Raji (cell line): ENCODE results near the gene CBX8.
A peak's percentile ranks its signal among the peaks of the same experiment; 100 is the strongest.

Experiments
- POLR2A ChIP-seq: IDR thresholded peaks from 2 replicates; pipeline ENCODE4 v1.6.1; 2011; ENCODE audit warnings: low read depth, low read length, control low read depth; ENCODE audit not compliant: insufficient read depth

CBX8 gene

DNA sequence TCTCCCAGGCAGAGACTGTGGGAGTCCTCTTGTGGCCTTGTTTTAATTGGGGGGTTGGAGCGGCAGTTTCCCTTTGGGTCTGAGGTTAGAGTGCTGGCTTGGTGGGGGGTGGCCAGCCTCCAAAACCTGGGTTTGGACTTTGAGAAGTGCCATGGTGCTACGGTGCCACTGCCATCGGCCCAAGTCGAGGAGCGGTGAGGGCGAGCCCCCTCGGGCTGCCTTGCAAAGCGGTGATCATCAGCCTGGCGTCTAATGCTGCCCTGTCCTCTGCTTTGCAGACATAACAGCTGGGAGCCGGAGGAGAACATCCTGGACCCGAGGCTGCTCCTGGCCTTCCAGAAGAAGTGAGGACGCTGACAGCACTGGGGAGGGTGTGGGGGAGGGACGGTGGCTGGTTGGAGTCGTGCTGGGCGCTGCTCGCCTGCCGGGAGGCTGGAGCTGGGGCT lies 17.8 kb downstream of the CBX8 start:
- TF ChIP-seq POLR2A = no peak

- no peak for TF ChIP-seq POLR2A
These were observed 18.3 kb downstream of the CBX8 start for GRCh38 chr17:79778504-79779083.

GRCh38 chr17:79777894-79778503 lies 18.9 kb downstream of the CBX8 start, which contains the start of gene CBX2:
CBX2 (plus strand) TSS chr17:79778148; CDS start chr17:79778236, 88 bp downstream.
- peak; percentile 78 for TF ChIP-seq POLR2A

- TF ChIP-seq POLR2A = no peak
These were observed 19.6 kb downstream of the CBX8 start for GRCh38 chr17:79777120-79777893.

DNA sequence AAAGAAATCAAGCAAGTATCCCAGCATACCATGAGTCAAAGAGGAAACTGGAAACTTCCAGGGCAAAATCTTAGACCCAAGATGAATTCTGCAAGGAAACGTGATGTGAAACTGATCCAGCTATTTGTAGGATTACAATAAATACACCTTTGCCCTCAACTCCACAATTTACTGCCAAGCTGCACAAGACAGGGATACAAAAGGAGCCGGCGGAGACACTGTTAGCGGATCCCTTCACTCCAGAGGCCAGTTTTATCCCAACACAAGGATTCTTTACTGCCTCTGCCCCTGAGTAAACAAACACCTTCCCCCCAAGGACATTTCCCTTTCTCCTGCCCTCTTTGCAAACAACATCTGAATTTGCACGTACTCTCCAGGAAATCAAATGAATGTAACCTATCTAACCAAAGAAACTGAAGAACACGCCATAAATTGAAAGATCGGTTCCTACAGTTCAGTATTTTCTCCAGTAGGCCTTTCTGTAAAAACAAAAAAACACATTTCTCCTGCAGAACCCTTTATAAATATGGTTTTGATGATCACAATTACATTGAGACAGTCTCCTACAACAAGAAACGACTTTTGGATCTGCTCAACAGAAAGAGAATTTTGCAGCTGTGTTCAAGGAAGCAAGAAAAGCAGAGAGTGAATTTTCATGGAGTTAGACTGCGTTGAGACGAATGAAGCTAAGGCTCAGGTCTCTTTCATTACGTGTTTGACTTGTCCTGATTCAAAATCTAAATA lies 20.3 kb downstream of the CBX8 start:
- no peak for TF ChIP-seq POLR2A

- no peak for TF ChIP-seq POLR2A
These were observed 21.2 kb downstream of the CBX8 start for GRCh38 chr17:79775632-79776031.

GRCh38 chr17:79774561-79774975 lies 22.3 kb downstream of the CBX8 start:
- TF ChIP-seq POLR2A = no peak

DNA sequence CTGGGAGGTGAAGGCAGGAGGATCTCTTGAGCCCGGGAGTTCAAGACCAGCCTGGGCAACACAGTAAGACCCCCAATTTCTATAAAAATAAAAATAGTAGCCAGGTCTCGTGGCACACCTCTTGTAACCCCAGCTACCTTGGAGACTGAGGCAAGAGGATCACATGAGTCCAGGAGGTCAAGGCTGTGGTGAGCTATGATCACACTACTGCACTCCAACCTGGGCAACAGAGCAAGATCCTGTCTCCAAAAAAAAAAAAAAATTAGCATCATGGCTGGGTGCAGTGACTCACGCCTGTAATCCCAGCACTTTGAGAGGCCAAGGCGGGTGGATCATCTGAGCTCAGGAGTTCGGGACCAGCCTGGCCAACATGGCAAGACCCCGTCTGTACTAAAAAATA lies 25.6 kb downstream of the CBX8 start:
- no peak for TF ChIP-seq POLR2A

GRCh38 chr17:79769570-79770506 lies 27.0 kb downstream of the CBX8 start:
- TF ChIP-seq POLR2A = no peak

- no peak for TF ChIP-seq POLR2A
These were observed 31.2 kb downstream of the CBX8 start for GRCh38 chr17:79765708-79766107.

- no peak for TF ChIP-seq POLR2A
These were observed 34.8 kb downstream of the CBX8 start for GRCh38 chr17:79761894-79762589.

- no peak for TF ChIP-seq POLR2A
These were observed 36.5 kb downstream of the CBX8 start for GRCh38 chr17:79760197-79760906.

DNA sequence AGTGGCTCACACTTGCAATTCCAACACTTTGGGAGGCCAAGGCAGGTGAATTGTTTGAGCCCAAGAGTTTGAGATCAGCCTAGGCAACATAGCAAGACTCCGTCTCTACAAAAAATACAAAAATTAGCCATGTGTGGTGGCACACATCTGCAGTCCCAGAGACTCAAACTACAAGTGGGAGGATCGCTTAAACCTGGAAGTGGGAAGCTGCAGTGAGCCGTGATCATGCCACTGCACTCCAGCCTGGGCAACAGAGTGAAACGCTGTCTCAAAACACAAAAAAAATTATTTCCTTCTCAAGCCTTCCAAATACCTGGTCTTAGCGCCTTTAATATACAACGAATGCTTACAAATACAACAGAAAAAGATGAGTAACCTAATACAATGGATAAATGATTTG lies 38.6 kb downstream of the CBX8 start:
- TF ChIP-seq POLR2A = no peak

DNA sequence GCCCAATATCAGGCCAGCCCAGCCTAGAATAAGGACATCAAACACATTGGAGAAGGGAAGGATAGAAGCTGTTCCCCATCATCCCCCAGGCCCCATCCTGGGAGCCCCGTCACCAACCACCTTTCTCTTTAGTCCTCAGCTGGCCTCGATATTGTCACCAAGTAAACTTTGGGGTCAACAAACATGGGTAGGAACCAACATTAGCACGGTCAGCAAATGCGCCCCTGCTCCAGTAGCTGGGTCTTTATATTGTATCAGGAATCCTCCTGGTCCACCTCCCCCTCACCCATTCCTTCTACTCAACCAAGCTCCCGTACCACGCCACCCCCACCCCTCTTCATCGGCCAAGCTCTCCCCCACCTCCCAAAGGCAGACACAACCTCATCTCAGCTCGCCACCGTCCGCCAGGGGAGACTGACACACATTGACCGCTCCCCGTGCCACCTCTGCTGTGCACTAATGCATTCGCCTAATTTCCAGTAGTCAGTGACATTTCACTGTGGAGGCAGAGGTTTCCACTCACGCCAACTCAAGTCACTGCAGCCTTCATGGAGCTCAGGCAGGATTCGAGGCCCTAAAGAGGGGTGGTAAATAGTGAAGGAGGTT lies 39.6 kb downstream of the CBX8 start:
- no peak for TF ChIP-seq POLR2A
